T-cell (primary cell): Measurements from ENCODE around the gene AUH. TPM values are rescaled to one million over a fixed set of nuclear protein-coding genes. Genes with fewer than 3 reads are reported as not detected.

Experiments
- ATAC-seq, 4 experiments: fragments of 200-7000 bp in 3 of 4; fragments of 150-1000 bp in 1 of 4; cut with Tn5 transposase; replicated peaks in 1 of 4; 1 replicate in 3 of 4; 2 replicates in 1 of 4; pipeline ENCODE4 v1.10.0; 2021; ENCODE audit warnings: moderate library complexity in 3 of 4, mild to moderate bottlenecking in 2 of 4, moderate number of reproducible peaks in 1 of 4
- CTCF ChIA-PET, 2 donors: fragments of 300-600 bp; sonication (Branson Sonifier 250); formaldehyde crosslinking; loops; one replicate each; lab custom pipeline; 2022; ENCODE audit warnings: antibody characterized with exemption in 2 of 2; lab: Charles Lee
- POLR2A ChIA-PET, 2 donors: fragments of 300-600 bp; sonication (Branson Sonifier 250); formaldehyde crosslinking; loops; one replicate each; lab custom pipeline; 2022; ENCODE audit warnings: antibody characterized with exemption in 2 of 2; lab: Charles Lee
- DNase-seq, 35 experiments: peaks; one replicate each; pipeline versions ENCODE4 v3.0.0 to v3.0.0-alpha.2; 2013 to 2023
- H3K27ac ChIP-seq: one replicate; pipeline ENCODE4 v1.5.1; 2013; ENCODE audit warnings: low read length
- H3K27me3 ChIP-seq, 2 experiments: replicated peaks in 1 of 2; 1 replicate in 1 of 2; 2 replicates in 1 of 2; pipeline versions ENCODE4 v1.6.1 to v1.7.0; 2013; ENCODE audit warnings: low read length in 1 of 2, mixed read lengths in 1 of 2; ENCODE audit not compliant: control insufficient read depth in 2 of 2, insufficient read depth in 2 of 2; ENCODE audit errors: extremely low read depth in 1 of 2
- H3K36me3 ChIP-seq, 2 donors: 1 replicate in 1 of 2; 2 replicates in 1 of 2; pipeline versions ENCODE4 v1.6.1 to v1.7.0; 2013; ENCODE audit warnings: low read length in 1 of 2; ENCODE audit not compliant: control insufficient read depth in 2 of 2, insufficient read depth in 1 of 2; ENCODE audit errors: extremely low read depth in 1 of 2
- H3K4me1 ChIP-seq, 2 experiments: 1 replicate in 1 of 2; 2 replicates in 1 of 2; pipeline versions ENCODE4 v1.6.1 to v1.7.0; 2013; ENCODE audit warnings: low read length in 2 of 2, mixed read lengths in 1 of 2; ENCODE audit not compliant: insufficient read depth in 2 of 2, control insufficient read depth in 1 of 2; ENCODE audit errors: extremely low read depth in 1 of 2
- H3K4me3 ChIP-seq, 2 donors: 1 replicate in 1 of 2; 2 replicates in 1 of 2; pipeline versions ENCODE4 v1.5.1 to v1.7.0; 2013; ENCODE audit warnings: mild to moderate bottlenecking in 2 of 2, low read length in 1 of 2, moderate library complexity in 1 of 2; ENCODE audit not compliant: control insufficient read depth in 1 of 2; ENCODE audit errors: extremely low read depth in 1 of 2
- H3K9me3 ChIP-seq: 2 replicates; pipeline ENCODE4 v1.7.0; 2013
- H3K27ac Mint-ChIP-seq, 2 donors: one replicate each; pipeline ENCODE4 v1.8.0; 2020 to 2021; ENCODE audit warnings: mild to moderate bottlenecking in 2 of 2, mixed read lengths in 2 of 2
- H3K27me3 Mint-ChIP-seq, 2 donors: one replicate each; pipeline ENCODE4 v1.8.0; 2021 to 2022; ENCODE audit warnings: mixed read lengths in 2 of 2
- H3K36me3 Mint-ChIP-seq: one replicate; pipeline ENCODE4 v1.8.0; 2021; ENCODE audit warnings: mixed read lengths
- H3K4me1 Mint-ChIP-seq, 3 donors: one replicate each; pipeline ENCODE4 v1.8.0; 2020 to 2022; ENCODE audit warnings: mixed read lengths in 3 of 3, mild to moderate bottlenecking in 1 of 3
- H3K4me3 Mint-ChIP-seq, 3 donors: one replicate each; pipeline ENCODE4 v1.8.0; 2020 to 2022; ENCODE audit warnings: mild to moderate bottlenecking in 3 of 3, mixed read lengths in 3 of 3, moderate library complexity in 3 of 3
- H3K9me3 Mint-ChIP-seq, 3 donors: one replicate each; pipeline ENCODE4 v1.8.0; 2020 to 2022; ENCODE audit warnings: mixed read lengths in 3 of 3
- WGBS: methylation state at CpG from one replicate; pipeline ENCODE4 v1.1.5; 2013; ENCODE audit warnings: missing lambda C conversion rate; ENCODE audit not compliant: insufficient coverage; 5-methylcytosine and 5-hydroxymethylcytosine counted together
- total RNA-seq, 35 experiments: library from RNA in 6 of 35; stranded (reverse) in 6 of 35; fragments of 120-200 nt in 1 of 35; gene quantifications; one replicate each; pipeline versions ENCODE4 v1.2.1 to v1.2.4 and lab custom pipeline; 2013 to 2026

Gene AUH
- total RNA-seq, 5 donors from 2014 or later (not counting 1 experiment from before 2014, with no cell fraction given), result 17.2 to 24.6 (median 21.6) TPM

- POLR2A ChIA-PET, result no interaction called here
- under 1% methylated on average over 42 of the region's 52 CpGs for WGBS
- peak overlapping the region; percentile 74 for H3K27ac ChIP-seq
- Mint-ChIP-seq H3K27me3 (no peaks in the 10 kb centered on the region), H3K36me3 (no peaks in the 10 kb centered on the region), H3K27ac (peak overlapping the region; percentile 89 to 91), H3K4me3 (peak overlapping the region; percentile 79 to 89 (median 85)), H3K9me3 (peaks cover 0 to under 1% (median 0%) of the 10 kb centered on the region in 3 donors), H3K4me1 (peaks cover 26 to 33% (median 28%) of the 10 kb centered on the region in 3 donors)
- peaks cover 0 to 6% of the 10 kb centered on the region in 2 experiments for H3K27me3 ChIP-seq
- peak; percentile 32 to 75 (median 58) for DNase-seq
- H3K9me3 ChIP-seq, result no peaks in the 10 kb centered on the region
- peak overlapping the region; percentile 51 to 71 for H3K4me3 ChIP-seq
- H3K4me1 ChIP-seq, result peaks cover 2 to 47% of the 10 kb centered on the region in 2 experiments
- no peaks in the 10 kb centered on the region for H3K36me3 ChIP-seq
- ATAC-seq, result peak; percentile 83 to 88 (median 84)
- CTCF ChIA-PET, result no interaction called here
These were observed 167.9 kb downstream of the AUH start for GRCh38 chr9:91193658-91194391.

- Mint-ChIP-seq H3K9me3 (peaks cover 0 to 7% (median 0%) of the 10 kb centered on the region in 3 donors), H3K27ac (peak overlapping the region; percentile 89 to 91), H3K36me3 (no peaks in the 10 kb centered on the region), H3K4me3 (peak overlapping the region; percentile 79 to 89 (median 85)), H3K4me1 (peaks cover 26 to 33% (median 28%) of the 10 kb centered on the region in 3 donors), H3K27me3 (no peaks in the 10 kb centered on the region)
- peaks cover 2 to 47% of the 10 kb centered on the region in 2 experiments for H3K4me1 ChIP-seq
- peak overlapping the region; percentile 51 to 71 for H3K4me3 ChIP-seq
- under 1% methylated on average over 38 of the region's 38 CpGs for WGBS
- ATAC-seq (peak; percentile 5 to 25 (median 13)), DNase-seq (peak in 25 of 35 experiments; percentile 6 to 68 (median 27))
- H3K36me3 ChIP-seq, result no peaks in the 10 kb centered on the region
- peaks cover 0 to 6% of the 10 kb centered on the region in 2 experiments for H3K27me3 ChIP-seq
- ChIA-PET CTCF (interaction anchor here (0.7 to 1.0 kb wide), 3 partner anchors 33 to 60 kb away, joined by 3 read pairs; no protein-coding TSS in a partner anchor), POLR2A (no interaction called here)
- no peaks in the 10 kb centered on the region for H3K9me3 ChIP-seq
- H3K27ac ChIP-seq, result peak overlapping the region; percentile 74
These were observed 168.5 kb downstream of the AUH start for GRCh38 chr9:91193087-91193657.

GRCh38 chr9:91192381-91193086 is 169.2 kb downstream of the AUH start:
- H3K9me3 Mint-ChIP-seq, result peaks cover 0 to 7% (median 0%) of the 10 kb centered on the region in 3 donors
- no peaks in the 10 kb centered on the region for H3K27me3 Mint-ChIP-seq
- H3K4me1 Mint-ChIP-seq, result peaks cover 26 to 33% (median 28%) of the 10 kb centered on the region in 3 donors
- DNase-seq (peak in 1 of 35 experiments; percentile 19), ATAC-seq (peak in 3 of 4 experiments; percentile 5 to 27 (median 18))
- no peaks in the 10 kb centered on the region for H3K36me3 Mint-ChIP-seq
- H3K9me3 ChIP-seq, result no peaks in the 10 kb centered on the region
- H3K27me3 ChIP-seq, result peaks cover 0 to 6% of the 10 kb centered on the region in 2 experiments
- WGBS, result 50% methylated on average over 2 of the region's 7 CpGs
- H3K36me3 ChIP-seq, result no peaks in the 10 kb centered on the region
- H3K27ac ChIP-seq, result peak overlapping the region; percentile 74
- peak overlapping the region; percentile 51 to 71 for H3K4me3 ChIP-seq
- peak overlapping the region; percentile 79 to 89 (median 85) for H3K4me3 Mint-ChIP-seq
- ChIA-PET CTCF (interaction anchor here (0.5 to 1.0 kb wide), 4 partner anchors 17 to 61 kb away, joined by 3 read pairs; no protein-coding TSS in a partner anchor), POLR2A (interaction anchor here in 1 of 2 donors (0.6 kb wide), 1 partner anchor 105 kb away, joined by 3 read pairs; no protein-coding TSS in a partner anchor)
- H3K27ac Mint-ChIP-seq, result peak overlapping the region; percentile 65 to 76
- H3K4me1 ChIP-seq, result peaks cover 2 to 47% of the 10 kb centered on the region in 2 experiments

- Mint-ChIP-seq H3K27ac (peak overlapping the region; percentile 31 to 65), H3K36me3 (no peaks in the 10 kb centered on the region), H3K27me3 (no peaks in the 10 kb centered on the region), H3K9me3 (peaks cover 0 to 7% (median 0%) of the 10 kb centered on the region in 3 donors), H3K4me3 (peak overlapping the region in 1 of 3 donors; percentile 89), H3K4me1 (peaks cover 32 to 38% (median 34%) of the 10 kb centered on the region in 3 donors)
- no peak overlapping the region for H3K4me3 ChIP-seq
- no peaks in the 10 kb centered on the region for H3K9me3 ChIP-seq
- ChIA-PET CTCF (interaction anchor here in 1 of 2 donors (0.8 kb wide), 1 partner anchor 41 kb away, joined by 3 read pairs; no protein-coding TSS in a partner anchor), POLR2A (interaction anchor here in 1 of 2 donors (0.6 kb wide), 1 partner anchor 106 kb away, joined by 3 read pairs; no protein-coding TSS in a partner anchor)
- DNase-seq (no peak), ATAC-seq (no peak)
- no peaks in the 10 kb centered on the region for H3K36me3 ChIP-seq
- peaks cover 2 to 47% of the 10 kb centered on the region in 2 experiments for H3K4me1 ChIP-seq
- peaks cover 0 to 6% of the 10 kb centered on the region in 2 experiments for H3K27me3 ChIP-seq
- 97% methylated on average over 11 of the region's 18 CpGs for WGBS
- H3K27ac ChIP-seq, result no peak overlapping the region
These were observed 170.0 kb downstream of the AUH start for GRCh38 chr9:91191411-91192380.

GRCh38 chr9:91190062-91190461 is 171.7 kb downstream of the AUH start:
- no peak for ATAC-seq
- H3K4me1 ChIP-seq, result peaks cover 2 to 36% of the 10 kb centered on the region in 2 experiments
- ChIA-PET CTCF (no interaction called here), POLR2A (no interaction called here)
- H3K27ac Mint-ChIP-seq, result no peak overlapping the region
- no peak for DNase-seq
- peaks cover 30 to 34% (median 32%) of the 10 kb centered on the region in 3 donors for H3K4me1 Mint-ChIP-seq
- WGBS, result 86% methylated on average over 3 of the region's 4 CpGs
- H3K4me3 Mint-ChIP-seq, result no peak overlapping the region
- H3K27ac ChIP-seq, result no peak overlapping the region
- H3K36me3 Mint-ChIP-seq, result no peaks in the 10 kb centered on the region
- H3K9me3 ChIP-seq, result no peaks in the 10 kb centered on the region
- H3K27me3 Mint-ChIP-seq, result no peaks in the 10 kb centered on the region
- H3K4me3 ChIP-seq, result no peak overlapping the region
- H3K9me3 Mint-ChIP-seq, result peaks cover 0 to 7% (median 0%) of the 10 kb centered on the region in 3 donors
- peaks cover 0 to 1% of the 10 kb centered on the region in 2 experiments for H3K27me3 ChIP-seq
- H3K36me3 ChIP-seq, result no peaks in the 10 kb centered on the region
